HG03196 (cell line): ENCODE data around the gene DNAH11.

ENCODE experiments used
- ATAC-seq: cut with Tn5 transposase; IDR thresholded peaks from one replicate; pipeline ENCODE4 v1.9.1; 2021; ENCODE audit not compliant: unreplicated experiment

The DNAH11 gene

DNA sequence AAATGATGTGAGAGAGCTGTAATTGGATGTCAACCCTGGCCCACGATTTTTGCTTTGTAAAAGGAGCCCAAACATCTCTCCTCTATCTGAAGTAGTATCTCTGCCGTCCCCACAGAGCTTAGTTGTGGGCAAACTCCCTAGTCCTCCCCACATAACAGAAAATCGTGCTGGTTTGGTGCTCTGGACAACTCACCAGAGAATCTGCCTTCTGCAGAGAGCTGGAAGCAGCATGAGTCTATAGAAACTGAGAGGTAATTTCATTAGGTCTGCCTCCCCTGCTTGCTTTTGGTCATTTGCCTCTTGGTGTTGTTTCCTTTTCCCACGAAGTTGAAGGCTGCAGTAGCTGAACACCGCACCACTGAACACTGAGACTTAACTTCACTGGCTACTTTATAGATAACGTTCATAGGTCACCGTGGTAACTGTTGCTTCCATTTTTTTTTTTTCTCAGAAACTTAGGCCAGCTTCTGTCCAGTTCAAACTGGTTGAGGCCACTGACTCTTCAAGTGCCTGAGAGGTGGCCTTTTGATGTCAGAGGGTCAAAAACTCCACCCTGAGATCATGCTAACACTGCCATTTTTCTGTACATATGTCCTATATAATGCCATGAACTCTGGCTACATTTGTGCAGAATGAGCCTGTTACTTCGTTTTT is 406.2 kb downstream of the DNAH11 start:
- no peak for ATAC-seq
